H9 (cell line): Measurements from ENCODE around the gene DAPL1. TPM values are rescaled to one million over a fixed set of nuclear protein-coding genes. Genes with fewer than 3 reads are reported as not detected.

Experiments
- DNase-seq: peaks from one replicate; pipeline ENCODE4 v3.0.0-alpha.2; 2017
- H2AFZ ChIP-seq: one replicate; pipeline ENCODE4 v1.6.1; 2013; ENCODE audit warnings: mild to moderate bottlenecking, low read length, control low read depth, moderate library complexity
- H2AK5ac ChIP-seq: 2 replicates; pipeline ENCODE4 v1.6.1; 2013; ENCODE audit warnings: low read length, control low read depth, mixed read lengths; ENCODE audit not compliant: insufficient read length
- H2BK120ac ChIP-seq: one replicate; pipeline ENCODE4 v1.6.1; 2013; ENCODE audit warnings: low read depth, mild to moderate bottlenecking, low read length, control low read depth, inconsistent platforms; ENCODE audit not compliant: poor library complexity, severe bottlenecking
- H2BK12ac ChIP-seq: 2 replicates; pipeline ENCODE4 v1.6.1; 2013; ENCODE audit warnings: low read length, control low read depth, mixed read lengths, low read depth; ENCODE audit not compliant: insufficient read length
- H2BK15ac ChIP-seq: 2 replicates; pipeline ENCODE4 v1.6.1; 2013; ENCODE audit warnings: low read depth, low read length, control low read depth
- H2BK20ac ChIP-seq: one replicate; pipeline ENCODE4 v1.6.1; 2013; ENCODE audit warnings: low read depth, mild to moderate bottlenecking, low read length, control low read depth, inconsistent platforms; ENCODE audit not compliant: poor library complexity, severe bottlenecking
- H2BK5ac ChIP-seq: 2 replicates; pipeline ENCODE4 v1.6.1; 2013; ENCODE audit warnings: low read length, control low read depth, mixed read lengths; ENCODE audit not compliant: insufficient read length
- H3K14ac ChIP-seq: 2 replicates; pipeline ENCODE4 v1.6.1; 2013; ENCODE audit warnings: low read length, control low read depth; ENCODE audit not compliant: insufficient read depth
- H3K18ac ChIP-seq: 2 replicates; pipeline ENCODE4 v1.6.1; 2013; ENCODE audit warnings: low read depth, mild to moderate bottlenecking, mixed read lengths, low read length, control low read depth; ENCODE audit not compliant: insufficient read length
- H3K23ac ChIP-seq: 2 replicates; pipeline ENCODE4 v1.6.1; 2013; ENCODE audit warnings: low read length, control low read depth, mixed read lengths, low read depth; ENCODE audit not compliant: insufficient read length
- H3K23me2 ChIP-seq: 2 replicates; pipeline ENCODE4 v1.6.1; 2013; ENCODE audit warnings: low read depth, mild to moderate bottlenecking, mixed read lengths, low read length, control low read depth; ENCODE audit not compliant: insufficient read length, poor library complexity, severe bottlenecking
- H3K27ac ChIP-seq: 2 replicates; pipeline ENCODE4 v1.5.1; 2013; ENCODE audit warnings: low read length, control low read depth, mixed read lengths, low read depth; ENCODE audit not compliant: insufficient read length
- H3K27me3 ChIP-seq: 2 replicates; pipeline ENCODE4 v1.6.1; 2013; ENCODE audit warnings: low read length, control low read depth, inconsistent platforms; ENCODE audit not compliant: insufficient read depth
- H3K4ac ChIP-seq: 2 replicates; pipeline ENCODE4 v1.6.1; 2013; ENCODE audit warnings: low read depth, mild to moderate bottlenecking, control low read depth, inconsistent platforms, low read length, moderate library complexity
- H3K4me1 ChIP-seq: 2 replicates; pipeline ENCODE4 v1.6.1; 2013; ENCODE audit warnings: low read length, control low read depth, inconsistent platforms; ENCODE audit not compliant: insufficient read depth
- H3K4me2 ChIP-seq: 2 replicates; pipeline ENCODE4 v1.6.1; 2013; ENCODE audit warnings: low read length, control low read depth, mixed read lengths; ENCODE audit not compliant: insufficient read length, insufficient read depth
- H3K56ac ChIP-seq: 2 replicates; pipeline ENCODE4 v1.6.1; 2013; ENCODE audit warnings: low read depth, mild to moderate bottlenecking, mixed read lengths, low read length, control low read depth; ENCODE audit not compliant: insufficient read length
- H3K79me1 ChIP-seq: 2 replicates; pipeline ENCODE4 v1.6.1; 2013; ENCODE audit warnings: low read depth, mild to moderate bottlenecking, moderate library complexity, low read length, control low read depth, inconsistent platforms; ENCODE audit not compliant: insufficient read depth, poor library complexity, severe bottlenecking
- H3K79me2 ChIP-seq: 2 replicates; pipeline ENCODE4 v1.6.1; 2013; ENCODE audit warnings: low read length, control low read depth, inconsistent platforms; ENCODE audit not compliant: insufficient read depth
- H3K9ac ChIP-seq: 2 replicates; pipeline ENCODE4 v1.6.1; 2013; ENCODE audit warnings: low read length, control low read depth, mixed read lengths; ENCODE audit not compliant: insufficient read length; ENCODE audit errors: extremely low read depth
- H3K9me3 ChIP-seq: one replicate; pipeline ENCODE4 v1.6.1; 2013; ENCODE audit warnings: low read depth, low read length, inconsistent platforms; ENCODE audit not compliant: control insufficient read depth
- H3T11ph ChIP-seq: one replicate; pipeline ENCODE4 v1.6.1; 2013; ENCODE audit warnings: mild to moderate bottlenecking, low read length, control low read depth, inconsistent platforms
- H4K20me1 ChIP-seq: one replicate; pipeline ENCODE4 v1.6.1; 2013; ENCODE audit not compliant: control insufficient read depth, insufficient read length, insufficient read depth
- H4K5ac ChIP-seq: 2 replicates; pipeline ENCODE4 v1.6.1; 2013; ENCODE audit warnings: low read depth, mild to moderate bottlenecking, mixed read lengths, low read length, control low read depth; ENCODE audit not compliant: insufficient read length
- H4K8ac ChIP-seq: replicated peaks from 2 replicates; pipeline ENCODE4 v1.6.1; 2013; ENCODE audit warnings: low read length, control low read depth, mixed read lengths, low read depth; ENCODE audit not compliant: insufficient read length
- H4K91ac ChIP-seq: 2 replicates; pipeline ENCODE4 v1.6.1; 2013; ENCODE audit warnings: low read depth, mild to moderate bottlenecking, moderate library complexity, mixed read lengths, low read length, control low read depth; ENCODE audit not compliant: insufficient read length
- H3K27ac Mint-ChIP-seq, 3 experiments: 2 replicates in 2 of 3; 3 replicates in 1 of 3; pipeline ENCODE4 v1.8.0; 2020 to 2021; ENCODE audit warnings: mixed read lengths in 3 of 3, mild to moderate bottlenecking in 1 of 3, moderate library complexity in 1 of 3
- H3K27me3 Mint-ChIP-seq: 2 replicates; pipeline ENCODE4 v1.8.0; 2021; ENCODE audit warnings: low read depth, mild to moderate bottlenecking, moderate library complexity, mixed read lengths
- H3K36me3 Mint-ChIP-seq, 3 experiments: 2 replicates in 2 of 3; 3 replicates in 1 of 3; pipeline ENCODE4 v1.8.0; 2020 to 2021; ENCODE audit warnings: low read depth in 3 of 3, mixed read lengths in 3 of 3; ENCODE audit not compliant: insufficient read depth in 1 of 3
- H3K4me1 Mint-ChIP-seq, 2 experiments: 2 replicates each; pipeline ENCODE4 v1.8.0; 2020; ENCODE audit warnings: mixed read lengths in 2 of 2
- H3K4me3 Mint-ChIP-seq, 2 experiments: 2 replicates in 1 of 2; 3 replicates in 1 of 2; pipeline ENCODE4 v1.8.0; 2020 to 2021; ENCODE audit warnings: mild to moderate bottlenecking in 2 of 2, mixed read lengths in 2 of 2, moderate library complexity in 1 of 2
- H3K9me3 Mint-ChIP-seq, 2 experiments: 2 replicates in 1 of 2; 3 replicates in 1 of 2; pipeline ENCODE4 v1.8.0; 2020; ENCODE audit warnings: mild to moderate bottlenecking in 2 of 2, mixed read lengths in 2 of 2, moderate library complexity in 1 of 2
- WGBS: extraction: QIAGEN DNeasy Blood & Tissue Kit; methylation state at CpG from one replicate; pipeline ENCODE4 v1.1.7; 2013; ENCODE audit warnings: missing lambda C conversion rate, low lambda C conversion rate, mixed read lengths; ENCODE audit not compliant: insufficient read length; ENCODE audit errors: extremely low coverage; 5-methylcytosine and 5-hydroxymethylcytosine counted together
- total RNA-seq: library from RNA; stranded (reverse); gene quantifications from 2 replicates; pipeline ENCODE4 v1.2.1, GENCODE V29; 2021
- TF ChIP-seq, protein P1 (sequence below): fragments of 200-600 bp; sonication (generic); conservative IDR thresholded peaks from 3 replicates; pipeline ENCODE4 v1.8.0; 2021; ENCODE audit warnings: antibody characterized with exemption, mild to moderate bottlenecking

Gene DAPL1
- total RNA-seq, 1 experiment from 2014 or later = not detected

DNA sequence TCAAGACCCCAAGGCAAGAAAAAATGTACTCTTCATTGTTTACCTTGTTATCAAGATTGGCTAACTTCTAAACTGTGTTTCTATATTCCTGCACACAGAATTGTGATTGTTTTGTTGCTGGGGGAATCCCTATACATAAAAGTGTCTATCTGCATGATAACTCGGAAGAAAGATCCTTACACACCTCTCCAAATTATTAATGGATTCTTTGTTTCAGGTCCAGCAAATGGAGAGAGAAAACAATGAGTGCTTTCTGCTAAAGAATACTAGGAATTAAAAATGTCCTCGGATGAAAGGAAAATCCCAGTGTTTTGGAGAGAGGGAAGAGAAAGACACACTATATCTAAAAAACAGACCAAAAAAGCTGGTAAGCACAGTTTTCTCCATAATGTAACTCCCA, 6.2 kb upstream of the DAPL1 start:
- H2BK15ac ChIP-seq = no peak overlapping the region
- H4K20me1 ChIP-seq = no peaks in the 10 kb centered on the region
- no peak for DNase-seq
- H3K27ac ChIP-seq = no peak overlapping the region
- no peaks in the 10 kb centered on the region for H3K4me1 ChIP-seq
- no peaks in the 10 kb centered on the region for H3K9me3 ChIP-seq
- Mint-ChIP-seq H3K27me3 (no peaks in the 10 kb centered on the region; the same call in 1 of the 2 replicates), H3K9me3 (peaks cover 0 to 8% of the 10 kb centered on the region in 2 experiments; a peak in 2 of 5 replicates), H3K4me1 (peaks cover 3 to 5% of the 10 kb centered on the region in 2 experiments; a peak in 1 of 4 replicates), H3K27ac (no peak overlapping the region), H3K4me3 (no peak overlapping the region), H3K36me3 (no peaks in the 10 kb centered on the region; a peak in 1 of 7 replicates)
- H2AK5ac ChIP-seq = no peak overlapping the region
- no peak overlapping the region for H3K4ac ChIP-seq
- no peak overlapping the region for H2BK5ac ChIP-seq
- H4K5ac ChIP-seq = no peak overlapping the region
- no peak overlapping the region for H3K23ac ChIP-seq
- no peak overlapping the region for H2BK12ac ChIP-seq
- no peak overlapping the region for H3K56ac ChIP-seq
- H3K23me2 ChIP-seq = no peaks in the 10 kb centered on the region
- no peaks in the 10 kb centered on the region for H3K79me2 ChIP-seq
- no peak overlapping the region for H4K8ac ChIP-seq
- no peak overlapping the region for H3T11ph ChIP-seq
- no peaks in the 10 kb centered on the region for H3K79me1 ChIP-seq
- H2AFZ ChIP-seq = no peak overlapping the region
- no peak overlapping the region for H2BK120ac ChIP-seq
- TF ChIP-seq, protein P1, sequence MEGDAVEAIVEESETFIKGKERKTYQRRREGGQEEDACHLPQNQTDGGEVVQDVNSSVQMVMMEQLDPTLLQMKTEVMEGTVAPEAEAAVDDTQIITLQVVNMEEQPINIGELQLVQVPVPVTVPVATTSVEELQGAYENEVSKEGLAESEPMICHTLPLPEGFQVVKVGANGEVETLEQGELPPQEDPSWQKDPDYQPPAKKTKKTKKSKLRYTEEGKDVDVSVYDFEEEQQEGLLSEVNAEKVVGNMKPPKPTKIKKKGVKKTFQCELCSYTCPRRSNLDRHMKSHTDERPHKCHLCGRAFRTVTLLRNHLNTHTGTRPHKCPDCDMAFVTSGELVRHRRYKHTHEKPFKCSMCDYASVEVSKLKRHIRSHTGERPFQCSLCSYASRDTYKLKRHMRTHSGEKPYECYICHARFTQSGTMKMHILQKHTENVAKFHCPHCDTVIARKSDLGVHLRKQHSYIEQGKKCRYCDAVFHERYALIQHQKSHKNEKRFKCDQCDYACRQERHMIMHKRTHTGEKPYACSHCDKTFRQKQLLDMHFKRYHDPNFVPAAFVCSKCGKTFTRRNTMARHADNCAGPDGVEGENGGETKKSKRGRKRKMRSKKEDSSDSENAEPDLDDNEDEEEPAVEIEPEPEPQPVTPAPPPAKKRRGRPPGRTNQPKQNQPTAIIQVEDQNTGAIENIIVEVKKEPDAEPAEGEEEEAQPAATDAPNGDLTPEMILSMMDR = no peak
- H4K91ac ChIP-seq = no peak overlapping the region
- H3K4me2 ChIP-seq = no peak overlapping the region
- H3K14ac ChIP-seq = no peak overlapping the region
- no CpG with 5 or more reads among the region's 2 CpGs for WGBS
- no peak overlapping the region for H2BK20ac ChIP-seq
- H3K9ac ChIP-seq = no peak overlapping the region
- H3K27me3 ChIP-seq = no peaks in the 10 kb centered on the region
- no peak overlapping the region for H3K18ac ChIP-seq
